Osteocyte (in vitro differentiated cells): Measurements from ENCODE around the gene RRH. TPM values are rescaled to one million over a fixed set of nuclear protein-coding genes. Genes with fewer than 3 reads are reported as not detected.
"Not testable (repeated sequence)": the region's sequence is repeated elsewhere in the genome, so short reads cannot be mapped to it uniquely, and the experiment has no call there.

Experiments used
- DNase-seq: peaks from one replicate; pipeline ENCODE4 v3.0.0; 2021; ENCODE audit warnings: mixed read lengths; ENCODE audit not compliant: unreplicated experiment; ENCODE audit errors: extremely low spot score
- H3K27ac Mint-ChIP-seq: one replicate; pipeline ENCODE4 v1.8.0; 2021; ENCODE audit warnings: mild to moderate bottlenecking, mixed read lengths; ENCODE audit not compliant: unreplicated experiment
- H3K27me3 Mint-ChIP-seq: one replicate; pipeline ENCODE4 v1.8.0; 2021; ENCODE audit warnings: mixed read lengths; ENCODE audit not compliant: unreplicated experiment
- H3K36me3 Mint-ChIP-seq: one replicate; pipeline ENCODE4 v1.8.0; 2021; ENCODE audit warnings: mixed read lengths; ENCODE audit not compliant: unreplicated experiment
- H3K4me1 Mint-ChIP-seq: one replicate; pipeline ENCODE4 v1.8.0; 2021; ENCODE audit warnings: mixed read lengths; ENCODE audit not compliant: unreplicated experiment
- H3K4me3 Mint-ChIP-seq: one replicate; pipeline ENCODE4 v1.8.0; 2021; ENCODE audit warnings: mild to moderate bottlenecking, moderate library complexity, mixed read lengths; ENCODE audit not compliant: unreplicated experiment
- H3K9me3 Mint-ChIP-seq: one replicate; pipeline ENCODE4 v1.8.0; 2021; ENCODE audit warnings: mixed read lengths; ENCODE audit not compliant: unreplicated experiment
- CTCF ChIP-seq: fragments of 200-600 bp; sonication (generic); IDR thresholded peaks from 2 replicates; pipeline ENCODE4 v1.5.0; 2021; ENCODE audit warnings: antibody characterized with exemption, mild to moderate bottlenecking, moderate library complexity
- total RNA-seq: library from RNA; stranded (reverse); gene quantifications from 2 replicates; pipeline ENCODE4 v1.2.1, GENCODE V29; 2021

RRH gene
- total RNA-seq, 1 donor from 2014 or later: not detected

GRCh38 chr4:109870061-109870460 lies 42.3 kb downstream of the RRH start:
- H3K4me3 Mint-ChIP-seq: no peak overlapping the region

GRCh38 chr4:109872065-109872464 lies 44.3 kb downstream of the RRH start:
- no peak for TF ChIP-seq CTCF
- H3K27me3 Mint-ChIP-seq: no peaks in the 10 kb centered on the region
- no peaks in the 10 kb centered on the region for H3K9me3 Mint-ChIP-seq
- H3K4me3 Mint-ChIP-seq: no peak overlapping the region
- no peak overlapping the region for H3K27ac Mint-ChIP-seq
- no peak for DNase-seq
- no peaks in the 10 kb centered on the region for H3K36me3 Mint-ChIP-seq
- H3K4me1 Mint-ChIP-seq: no peaks in the 10 kb centered on the region

More at GRCh38 chr4:109870061-109870460, 42.3 kb downstream of the RRH start:
- no peak for DNase-seq
- Mint-ChIP-seq H3K27ac (no peak overlapping the region), H3K9me3 (no peaks in the 10 kb centered on the region), H3K36me3 (no peaks in the 10 kb centered on the region), H3K4me1 (no peaks in the 10 kb centered on the region), H3K27me3 (no peaks in the 10 kb centered on the region)
- no peak for TF ChIP-seq CTCF

- TF ChIP-seq CTCF: no peak
- Mint-ChIP-seq H3K9me3 (no peaks in the 10 kb centered on the region), H3K4me1 (no peaks in the 10 kb centered on the region), H3K27ac (no peak overlapping the region), H3K4me3 (no peak overlapping the region), H3K36me3 (no peaks in the 10 kb centered on the region), H3K27me3 (peaks cover 4% of the 10 kb centered on the region)
- DNase-seq: no peak
Observed at GRCh38 chr4:109872950-109873656, 45.3 kb downstream of the RRH start.

DNA sequence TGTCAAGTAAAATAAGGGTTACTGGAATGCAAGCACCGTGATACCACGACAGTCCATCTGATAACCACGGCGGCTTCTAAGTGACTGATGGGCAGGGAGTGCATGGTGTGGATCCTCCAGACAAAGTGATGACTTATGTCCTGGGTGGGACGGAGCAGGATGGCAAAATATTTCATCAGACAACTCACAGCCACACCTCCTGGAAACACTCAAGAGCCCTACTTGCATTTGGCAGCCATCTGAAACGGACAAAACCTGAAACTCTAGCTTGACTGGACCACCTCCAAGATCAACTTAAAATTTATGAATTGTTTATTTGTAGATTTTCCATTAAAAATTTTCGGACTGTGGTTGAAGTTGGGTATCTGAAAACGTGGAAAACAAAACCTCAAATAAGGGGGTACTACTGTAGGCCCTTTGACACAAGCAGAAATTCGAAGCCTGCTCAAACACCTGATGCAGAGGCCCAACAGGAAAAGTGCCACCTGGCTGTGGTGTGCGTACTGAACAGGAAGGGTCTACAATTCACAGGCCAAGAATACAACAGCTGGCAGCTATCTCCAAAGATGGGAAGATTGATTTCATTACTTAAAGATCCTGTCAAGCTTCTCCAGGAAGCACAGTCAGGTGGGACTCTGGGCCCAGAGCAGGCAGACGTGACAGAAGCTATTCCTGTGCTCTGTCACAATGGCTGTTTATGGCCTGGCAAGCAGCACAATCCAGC lies 46.2 kb downstream of the RRH start:
- DNase-seq: no peak
- Mint-ChIP-seq H3K27me3 (peaks cover 4% of the 10 kb centered on the region), H3K4me1 (no peaks in the 10 kb centered on the region), H3K4me3 (no peak overlapping the region), H3K36me3 (no peaks in the 10 kb centered on the region), H3K27ac (no peak overlapping the region), H3K9me3 (no peaks in the 10 kb centered on the region)
- TF ChIP-seq CTCF: no peak

DNA sequence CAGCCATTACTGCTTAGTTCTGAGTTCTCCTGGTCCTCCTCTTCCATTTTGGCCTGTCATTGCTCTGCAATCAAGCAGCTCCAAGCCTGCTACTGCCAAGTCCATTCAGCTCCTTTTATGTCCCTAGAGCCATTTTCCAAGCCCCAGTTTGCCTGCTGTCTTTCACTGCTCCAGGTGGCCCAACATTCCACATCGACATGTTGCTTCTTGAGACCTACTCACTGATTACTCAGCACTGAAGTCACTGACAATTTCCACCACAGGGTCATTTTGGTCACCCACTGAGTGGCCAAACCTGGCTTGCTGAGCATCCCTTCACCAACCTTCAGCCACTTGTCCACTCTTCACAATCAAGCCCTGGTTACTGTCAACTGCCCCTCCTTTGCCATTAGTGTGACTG lies 47.3 kb downstream of the RRH start:
- H3K27ac Mint-ChIP-seq: no peak overlapping the region
- H3K9me3 Mint-ChIP-seq: no peaks in the 10 kb centered on the region
- no peak for DNase-seq
- H3K27me3 Mint-ChIP-seq: peaks cover 4% of the 10 kb centered on the region
- H3K4me1 Mint-ChIP-seq: no peaks in the 10 kb centered on the region
- no peak for TF ChIP-seq CTCF
- no peak overlapping the region for H3K4me3 Mint-ChIP-seq
- H3K36me3 Mint-ChIP-seq: no peaks in the 10 kb centered on the region

- not testable (repeated sequence) for H3K4me1 Mint-ChIP-seq, H3K4me3 Mint-ChIP-seq, H3K36me3 Mint-ChIP-seq, H3K9me3 Mint-ChIP-seq, H3K27ac Mint-ChIP-seq, H3K27me3 Mint-ChIP-seq, DNase-seq
Observed at GRCh38 chr4:109875553-109875952, 47.8 kb downstream of the RRH start.
